MCF 10A (cell line): ENCODE results near the gene DSTYK. TPM values are rescaled to one million over a fixed set of nuclear protein-coding genes. Genes with fewer than 3 reads are reported as not detected.

Source experiments
- BruUV-seq: library from RNA; stranded (reverse); fragments of 400-500 nt; replicated peaks from 2 replicates; lab custom pipeline; 2021; lab: Mats Ljungman, UMichigan
- CTCF ChIA-PET: fragments of 300-600 bp; sonication (Branson Sonifier 250); formaldehyde crosslinking; extraction: SDS; loops from one replicate; lab custom pipeline; 2021; ENCODE audit warnings: antibody characterized with exemption, inconsistent platforms; lab: Yijun Ruan, JAX
- POLR2A ChIA-PET: fragments of 300-600, 350-650 bp; sonication (Branson Sonifier 250); formaldehyde crosslinking; extraction: SDS; loops from one replicate; lab custom pipeline; 2020; ENCODE audit warnings: antibody characterized with exemption, inconsistent platforms; lab: Yijun Ruan, JAX
- DNase-seq: peaks from one replicate; pipeline ENCODE4 v3.0.0-alpha.2; 2018; ENCODE audit not compliant: unreplicated experiment
- H3K27ac Mint-ChIP-seq: one replicate; pipeline ENCODE4 v1.8.0; 2022; ENCODE audit warnings: mild to moderate bottlenecking, low read depth, mixed read lengths; ENCODE audit not compliant: unreplicated experiment
- H3K27me3 Mint-ChIP-seq: one replicate; pipeline ENCODE4 v1.8.0; 2022; ENCODE audit warnings: mixed read lengths; ENCODE audit not compliant: insufficient read depth, unreplicated experiment
- H3K36me3 Mint-ChIP-seq: one replicate; pipeline ENCODE4 v1.8.0; 2022; ENCODE audit warnings: mild to moderate bottlenecking, moderate library complexity, mixed read lengths; ENCODE audit not compliant: insufficient read depth, unreplicated experiment
- H3K4me1 Mint-ChIP-seq: one replicate; pipeline ENCODE4 v1.8.0; 2022; ENCODE audit warnings: mixed read lengths; ENCODE audit not compliant: insufficient read depth, unreplicated experiment
- H3K4me3 Mint-ChIP-seq: one replicate; pipeline ENCODE4 v1.8.0; 2022; ENCODE audit warnings: mild to moderate bottlenecking, moderate library complexity, mixed read lengths; ENCODE audit not compliant: unreplicated experiment
- H3K9me3 Mint-ChIP-seq: one replicate; pipeline ENCODE4 v1.8.0; 2022; ENCODE audit warnings: mixed read lengths; ENCODE audit not compliant: unreplicated experiment
- intact Hi-C: fragments of 100-400 bp; cut with micrococcal nuclease; formaldehyde crosslinking; loops from 2 replicates; pipeline ENCODE4 v1.14.1; 2022
- total RNA-seq: library from RNA; stranded (reverse); gene quantifications from 2 replicates; pipeline ENCODE4 v1.2.3, GENCODE V29; 2022
- TF ChIP-seq, protein P1 (sequence below): fragments of 200-600 bp; IDR thresholded peaks from one replicate; pipeline ENCODE4 v1.8.0; 2022; ENCODE audit warnings: antibody characterized with exemption, mild to moderate bottlenecking; ENCODE audit not compliant: unreplicated experiment

The DSTYK gene
- total RNA-seq, 1 experiment from 2014 or later = 18.4 TPM

DNA sequence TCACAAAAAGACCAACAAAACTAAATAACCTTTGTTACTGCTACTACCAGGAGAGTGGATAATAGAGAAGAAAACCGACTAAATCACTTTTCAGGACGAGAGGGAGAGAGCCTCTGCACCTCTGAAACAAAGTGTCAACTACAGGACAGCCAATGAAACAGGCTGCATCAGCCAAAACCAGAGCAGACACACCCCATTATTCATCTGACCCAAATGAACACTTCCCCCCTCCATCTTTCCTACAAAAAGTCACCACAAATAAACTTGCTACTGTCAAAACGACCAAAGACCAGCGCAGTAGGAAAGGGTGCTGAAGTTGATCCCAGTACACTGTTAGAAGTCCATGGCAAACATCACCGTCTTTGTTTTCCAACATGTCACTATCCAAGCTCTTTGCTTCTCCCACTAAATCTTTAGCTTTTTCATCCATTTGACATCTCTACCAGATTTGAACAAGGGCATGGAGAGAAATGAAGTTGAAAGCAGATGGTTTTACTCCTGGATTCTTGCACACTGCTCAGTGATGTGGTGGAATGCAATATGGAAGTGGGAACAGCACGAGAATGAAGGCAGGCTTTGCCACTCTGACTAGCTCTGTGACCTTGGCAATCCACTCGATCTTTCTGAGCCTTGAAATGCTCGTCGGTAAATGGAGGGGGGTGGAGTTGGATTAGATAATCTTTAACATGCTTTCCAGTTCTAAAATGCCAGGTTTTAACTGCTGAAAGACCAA, 20.5 kb downstream of the DSTYK start:
- Mint-ChIP-seq H3K27ac (no peak overlapping the region), H3K27me3 (no peaks in the 10 kb centered on the region), H3K9me3 (no peaks in the 10 kb centered on the region), H3K4me1 (peaks cover 23% of the 10 kb centered on the region), H3K4me3 (no peak overlapping the region), H3K36me3 (peaks cover 5% of the 10 kb centered on the region)
- POLR2A ChIA-PET = interaction anchor here (2.0 to 2.4 kb wide), 2 partner anchors 19 to 20 kb away, joined by 4 to 8 read pairs; partner anchors contain the start of gene DSTYK
- intact Hi-C loops = no loop called here
- BruUV-seq = no TSS peak
- TF ChIP-seq, protein P1, sequence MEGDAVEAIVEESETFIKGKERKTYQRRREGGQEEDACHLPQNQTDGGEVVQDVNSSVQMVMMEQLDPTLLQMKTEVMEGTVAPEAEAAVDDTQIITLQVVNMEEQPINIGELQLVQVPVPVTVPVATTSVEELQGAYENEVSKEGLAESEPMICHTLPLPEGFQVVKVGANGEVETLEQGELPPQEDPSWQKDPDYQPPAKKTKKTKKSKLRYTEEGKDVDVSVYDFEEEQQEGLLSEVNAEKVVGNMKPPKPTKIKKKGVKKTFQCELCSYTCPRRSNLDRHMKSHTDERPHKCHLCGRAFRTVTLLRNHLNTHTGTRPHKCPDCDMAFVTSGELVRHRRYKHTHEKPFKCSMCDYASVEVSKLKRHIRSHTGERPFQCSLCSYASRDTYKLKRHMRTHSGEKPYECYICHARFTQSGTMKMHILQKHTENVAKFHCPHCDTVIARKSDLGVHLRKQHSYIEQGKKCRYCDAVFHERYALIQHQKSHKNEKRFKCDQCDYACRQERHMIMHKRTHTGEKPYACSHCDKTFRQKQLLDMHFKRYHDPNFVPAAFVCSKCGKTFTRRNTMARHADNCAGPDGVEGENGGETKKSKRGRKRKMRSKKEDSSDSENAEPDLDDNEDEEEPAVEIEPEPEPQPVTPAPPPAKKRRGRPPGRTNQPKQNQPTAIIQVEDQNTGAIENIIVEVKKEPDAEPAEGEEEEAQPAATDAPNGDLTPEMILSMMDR = no peak
- no peak for DNase-seq
- CTCF ChIA-PET = interaction anchor here (0.7 to 1.5 kb wide), 5 partner anchors 8 to 50 kb away, joined by 3 to 7 read pairs (median 4); partner anchors contain the start of gene TMCC2

DNA sequence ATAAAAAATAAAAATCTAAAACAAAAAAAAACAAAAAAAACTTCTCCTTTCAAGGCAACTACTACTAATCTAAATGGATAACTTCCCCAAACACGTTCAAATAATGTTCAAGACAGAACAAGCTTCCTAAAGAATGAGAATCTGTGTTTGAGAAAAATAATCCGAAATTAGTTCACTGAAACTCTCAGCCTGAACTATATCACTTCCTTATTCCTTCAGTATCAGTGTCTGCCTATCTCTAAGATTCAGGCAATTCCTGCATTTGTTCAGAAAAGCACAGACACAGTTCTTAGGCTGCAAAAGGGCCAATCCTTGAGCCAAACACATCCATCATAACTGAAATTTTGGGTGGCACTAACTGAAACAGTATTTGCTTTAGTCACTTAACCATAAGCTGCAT, 22.4 kb downstream of the DSTYK start:
- DNase-seq = no peak
- Mint-ChIP-seq H3K9me3 (no peaks in the 10 kb centered on the region), H3K4me1 (peaks cover 19% of the 10 kb centered on the region), H3K36me3 (peaks cover 5% of the 10 kb centered on the region), H3K27me3 (no peaks in the 10 kb centered on the region), H3K27ac (no peak overlapping the region), H3K4me3 (no peak overlapping the region)
- CTCF ChIA-PET = interaction anchor here (0.5 to 2.8 kb wide), 6 partner anchors 9 to 683 kb away, joined by 3 to 9 read pairs (median 3); no protein-coding TSS in a partner anchor
- no TSS peak for BruUV-seq
- TF ChIP-seq, protein P1 = no peak
- intact Hi-C loops = no loop called here
- POLR2A ChIA-PET = interaction anchor here (1.1 to 2.4 kb wide), 6 partner anchors 9 to 67 kb away, joined by 3 to 8 read pairs (median 4); partner anchors contain the start of gene DSTYK

DNA sequence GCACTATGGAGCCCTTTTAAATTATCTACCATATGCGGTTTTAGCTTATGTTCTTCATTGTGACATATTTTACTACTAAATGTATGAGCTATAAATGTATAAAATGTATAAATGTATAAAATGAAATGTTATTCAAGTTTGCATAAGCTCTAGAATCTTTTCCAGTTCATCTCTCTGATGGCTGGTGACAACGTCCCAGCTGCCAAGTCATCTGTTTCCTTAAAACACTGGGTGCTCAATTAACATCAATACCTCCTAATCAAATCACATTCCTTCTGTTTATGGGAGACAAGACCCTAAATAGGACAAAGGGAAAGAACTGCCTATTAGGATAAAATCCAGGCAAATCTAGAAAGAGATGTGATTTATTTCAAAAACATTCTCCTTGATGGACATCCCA, 22.9 kb downstream of the DSTYK start:
- BruUV-seq = no TSS peak
- Mint-ChIP-seq H3K27ac (no peak overlapping the region), H3K4me1 (peaks cover 19% of the 10 kb centered on the region), H3K36me3 (peaks cover 5% of the 10 kb centered on the region), H3K27me3 (no peaks in the 10 kb centered on the region), H3K9me3 (no peaks in the 10 kb centered on the region), H3K4me3 (no peak overlapping the region)
- ChIA-PET CTCF (interaction anchor here (0.6 to 2.8 kb wide), 4 partner anchors 10 to 127 kb away, joined by 3 to 9 read pairs (median 3); partner anchors contain the start of gene RBBP5), POLR2A (interaction anchor here (1.1 to 2.4 kb wide), 6 partner anchors 10 to 68 kb away, joined by 3 to 8 read pairs (median 4); partner anchors contain the start of gene DSTYK)
- intact Hi-C loops = no loop called here
- no peak for DNase-seq
- TF ChIP-seq, protein P1 = no peak

DNA sequence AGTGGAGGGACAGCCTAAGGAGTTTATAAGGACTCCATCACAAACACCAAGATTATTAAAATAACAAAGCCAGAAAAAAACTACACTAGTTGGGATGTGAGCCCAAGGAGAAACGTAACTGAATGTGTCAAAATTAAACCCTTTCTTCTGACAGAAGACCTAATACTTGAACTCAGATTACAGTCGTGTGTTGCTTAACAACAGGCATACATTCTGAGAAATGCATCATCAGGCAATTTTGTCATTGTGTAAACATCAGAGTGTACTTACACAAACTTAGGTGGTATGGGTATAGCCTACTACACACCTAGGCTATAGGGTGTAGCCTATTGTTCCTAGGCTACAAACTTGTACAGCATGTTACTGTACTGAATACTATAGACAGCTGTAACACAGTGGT, 23.4 kb downstream of the DSTYK start:
- ChIA-PET CTCF (interaction anchor here (0.6 to 2.8 kb wide), 4 partner anchors 10 to 126 kb away, joined by 3 to 9 read pairs (median 3); partner anchors contain the start of gene RBBP5), POLR2A (interaction anchor here (1.0 to 1.7 kb wide), 4 partner anchors 15 to 68 kb away, joined by 3 to 5 read pairs (median 4); no protein-coding TSS in a partner anchor)
- peaks cover 20% of the 10 kb centered on the region for H3K4me1 Mint-ChIP-seq
- H3K27me3 Mint-ChIP-seq = no peaks in the 10 kb centered on the region
- H3K36me3 Mint-ChIP-seq = peaks cover 5% of the 10 kb centered on the region
- no peaks in the 10 kb centered on the region for H3K9me3 Mint-ChIP-seq
- H3K4me3 Mint-ChIP-seq = no peak overlapping the region
- TF ChIP-seq, protein P1 = no peak
- intact Hi-C loops = no loop called here
- no peak overlapping the region for H3K27ac Mint-ChIP-seq
- peak; percentile 72 for DNase-seq
- no TSS peak for BruUV-seq
